PC-3 (cell line): Measurements from ENCODE around the gene SCAPER.

Experiments used
- EZH2phosphoT487 ChIP-seq: fragments of 300-600 bp; sonication (generic); IDR thresholded peaks from 2 replicates; pipeline ENCODE4 v1.6.1; 2018; ENCODE audit warnings: mild to moderate bottlenecking, antibody characterized with exemption, low read length, borderline replicate concordance
- TF ChIP-seq, protein P1 (sequence below): fragments of 300-600 bp; sonication (generic); conservative IDR thresholded peaks from 2 replicates; pipeline ENCODE4 v1.5.1; 2017; ENCODE audit warnings: antibody characterized with exemption, low read depth, mild to moderate bottlenecking, low read length

DNA sequence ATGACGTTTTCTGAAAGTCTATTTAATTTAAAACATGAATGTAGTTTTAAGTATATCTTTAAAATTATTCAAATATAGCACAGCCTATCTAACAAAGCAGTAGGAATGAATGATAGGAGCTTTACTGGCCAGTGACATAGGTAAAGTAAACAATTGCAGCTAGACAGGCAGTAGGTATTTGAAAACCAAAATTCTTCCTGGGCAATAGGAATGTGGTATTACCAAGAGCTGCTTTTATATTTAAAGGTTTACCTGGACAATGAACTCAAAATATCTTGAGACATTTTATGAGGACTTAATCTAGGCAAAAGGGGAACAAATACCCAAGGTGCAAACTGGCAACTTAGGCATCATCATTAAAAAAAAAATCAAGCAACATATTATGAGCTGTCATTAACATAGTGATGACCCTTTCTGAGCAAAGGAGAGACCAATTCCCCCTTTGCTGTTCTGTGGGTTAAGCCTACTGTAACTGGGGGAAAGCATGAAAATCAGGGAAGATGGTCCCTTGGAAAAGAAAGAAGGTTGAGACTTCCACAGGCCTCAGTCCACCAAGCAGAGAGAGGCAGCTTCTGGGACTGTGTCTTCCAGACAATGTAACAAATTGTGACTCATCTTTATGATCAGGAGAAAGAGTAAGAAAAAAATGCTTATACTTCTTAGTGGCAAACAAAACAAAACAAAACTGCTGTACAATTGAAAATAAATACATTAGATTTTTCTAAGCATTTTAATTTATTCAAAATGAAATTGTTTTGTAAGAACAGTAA lies 555.7 kb downstream of the SCAPER start:
- no peak for TF ChIP-seq EZH2phosphoT487
- TF ChIP-seq, protein P1, sequence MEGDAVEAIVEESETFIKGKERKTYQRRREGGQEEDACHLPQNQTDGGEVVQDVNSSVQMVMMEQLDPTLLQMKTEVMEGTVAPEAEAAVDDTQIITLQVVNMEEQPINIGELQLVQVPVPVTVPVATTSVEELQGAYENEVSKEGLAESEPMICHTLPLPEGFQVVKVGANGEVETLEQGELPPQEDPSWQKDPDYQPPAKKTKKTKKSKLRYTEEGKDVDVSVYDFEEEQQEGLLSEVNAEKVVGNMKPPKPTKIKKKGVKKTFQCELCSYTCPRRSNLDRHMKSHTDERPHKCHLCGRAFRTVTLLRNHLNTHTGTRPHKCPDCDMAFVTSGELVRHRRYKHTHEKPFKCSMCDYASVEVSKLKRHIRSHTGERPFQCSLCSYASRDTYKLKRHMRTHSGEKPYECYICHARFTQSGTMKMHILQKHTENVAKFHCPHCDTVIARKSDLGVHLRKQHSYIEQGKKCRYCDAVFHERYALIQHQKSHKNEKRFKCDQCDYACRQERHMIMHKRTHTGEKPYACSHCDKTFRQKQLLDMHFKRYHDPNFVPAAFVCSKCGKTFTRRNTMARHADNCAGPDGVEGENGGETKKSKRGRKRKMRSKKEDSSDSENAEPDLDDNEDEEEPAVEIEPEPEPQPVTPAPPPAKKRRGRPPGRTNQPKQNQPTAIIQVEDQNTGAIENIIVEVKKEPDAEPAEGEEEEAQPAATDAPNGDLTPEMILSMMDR: no peak
